ENCODE results near the gene GINS3. TPM values are rescaled to one million over a fixed set of nuclear protein-coding genes. Genes with fewer than 3 reads are reported as not detected.

Gene GINS3
- total RNA-seq, 1 experiment from 2014 or later = 17.7 TPM

Other genes with a start within 250 kb of the GINS3 start
- gene CSNK2A2, start 194.4 kb upstream of the GINS3 start, total RNA-seq (2014; rRNA removed; shearing (Covaris generic)) = 16.1 and 17.8 TPM in 2 replicates
- not detected in 2 replicates for gene PRSS54, start 97.4 kb upstream of the GINS3 start, total RNA-seq (2014; rRNA removed; shearing (Covaris generic))
- 5.7 and 15.9 TPM in 2 replicates for gene NDRG4, start 107.7 kb downstream of the GINS3 start, total RNA-seq (2014; rRNA removed; shearing (Covaris generic))
- gene SETD6, start 123.0 kb downstream of the GINS3 start, total RNA-seq (2014; rRNA removed; shearing (Covaris generic)) = 27.8 and 35.1 TPM in 2 replicates
- 59.3 and 63.9 TPM in 2 replicates for gene CNOT1, start 237.4 kb downstream of the GINS3 start, total RNA-seq (2014; rRNA removed; shearing (Covaris generic))